Activated CD8-positive, alpha-beta memory T cell treated with anti-CD3 and anti-CD28 coated beads, Interleukin-2, amount 50 U/mL, for 1 hour (primary cell): ENCODE results near the gene ZFAND2B.

ENCODE experiments used
- DNase-seq: peaks from one replicate; pipeline ENCODE4 v3.0.0-alpha.2; 2020; ENCODE audit errors: extremely low read depth

Gene ZFAND2B

GRCh38 chr2:219204425-219205164 is 2.0 kb upstream of the ZFAND2B start:
- DNase-seq: no peak

- no peak for DNase-seq
Measured at GRCh38 chr2:219205165-219205538, 1.4 kb upstream of the ZFAND2B start.

- DNase-seq: no peak
Measured at GRCh38 chr2:219205981-219206327, 628 bp upstream of the ZFAND2B start.

- no peak for DNase-seq
Measured at GRCh38 chr2:219207134-219207883, 727 bp downstream of the ZFAND2B start.

- no peak for DNase-seq
Measured at GRCh38 chr2:219207884-219208740, 1.5 kb downstream of the ZFAND2B start.

GRCh38 chr2:219209236-219210195 is 2.9 kb downstream of the ZFAND2B start:
- DNase-seq: no peak

- no peak for DNase-seq
Measured at GRCh38 chr2:219210196-219210885, 3.8 kb downstream of the ZFAND2B start.

GRCh38 chr2:219210886-219211362 is 4.3 kb downstream of the ZFAND2B start:
- DNase-seq: no peak

- DNase-seq: no peak
Measured at GRCh38 chr2:219213026-219213415, 6.4 kb downstream of the ZFAND2B start.

GRCh38 chr2:219213486-219214071 is 7.0 kb downstream of the ZFAND2B start:
- DNase-seq: no peak

GRCh38 chr2:219214141-219214540 is 7.6 kb downstream of the ZFAND2B start:
- DNase-seq: no peak

- no peak for DNase-seq
Measured at GRCh38 chr2:219214786-219215185, 8.2 kb downstream of the ZFAND2B start.

- no peak for DNase-seq
Measured at GRCh38 chr2:219215871-219216534, 9.4 kb downstream of the ZFAND2B start.

GRCh38 chr2:219216535-219216915 is 9.9 kb downstream of the ZFAND2B start:
- DNase-seq: no peak

- DNase-seq: no peak
Measured at GRCh38 chr2:219218217-219218731, 11.7 kb downstream of the ZFAND2B start.

- peak; percentile 71 for DNase-seq
Measured at GRCh38 chr2:219218732-219219701, 12.4 kb downstream of the ZFAND2B start, which contains the start of gene ABCB6. Gene ABCB6, minus strand, starts transcription at chr2:219218958. Its CDS starts 285 bp downstream, at chr2:219218673.

- DNase-seq: no peak
Measured at GRCh38 chr2:219219784-219220532, 13.4 kb downstream of the ZFAND2B start.
